ENCODE data around the gene ASPHD1. TPM values are rescaled to one million over a fixed set of nuclear protein-coding genes. Genes with fewer than 3 reads are reported as not detected.

Gene ASPHD1
- total and polyA plus RNA-seq, 2 of the 8 experiments (the other 6 are each of a cell fraction or from before 2014, with no cell fraction given), result 14.5 to 18.6 TPM

GRCh38 chr16:29864205-29864604 is 36.1 kb upstream of the ASPHD1 start (continued):
- TF ChIP-seq, protein P1, sequence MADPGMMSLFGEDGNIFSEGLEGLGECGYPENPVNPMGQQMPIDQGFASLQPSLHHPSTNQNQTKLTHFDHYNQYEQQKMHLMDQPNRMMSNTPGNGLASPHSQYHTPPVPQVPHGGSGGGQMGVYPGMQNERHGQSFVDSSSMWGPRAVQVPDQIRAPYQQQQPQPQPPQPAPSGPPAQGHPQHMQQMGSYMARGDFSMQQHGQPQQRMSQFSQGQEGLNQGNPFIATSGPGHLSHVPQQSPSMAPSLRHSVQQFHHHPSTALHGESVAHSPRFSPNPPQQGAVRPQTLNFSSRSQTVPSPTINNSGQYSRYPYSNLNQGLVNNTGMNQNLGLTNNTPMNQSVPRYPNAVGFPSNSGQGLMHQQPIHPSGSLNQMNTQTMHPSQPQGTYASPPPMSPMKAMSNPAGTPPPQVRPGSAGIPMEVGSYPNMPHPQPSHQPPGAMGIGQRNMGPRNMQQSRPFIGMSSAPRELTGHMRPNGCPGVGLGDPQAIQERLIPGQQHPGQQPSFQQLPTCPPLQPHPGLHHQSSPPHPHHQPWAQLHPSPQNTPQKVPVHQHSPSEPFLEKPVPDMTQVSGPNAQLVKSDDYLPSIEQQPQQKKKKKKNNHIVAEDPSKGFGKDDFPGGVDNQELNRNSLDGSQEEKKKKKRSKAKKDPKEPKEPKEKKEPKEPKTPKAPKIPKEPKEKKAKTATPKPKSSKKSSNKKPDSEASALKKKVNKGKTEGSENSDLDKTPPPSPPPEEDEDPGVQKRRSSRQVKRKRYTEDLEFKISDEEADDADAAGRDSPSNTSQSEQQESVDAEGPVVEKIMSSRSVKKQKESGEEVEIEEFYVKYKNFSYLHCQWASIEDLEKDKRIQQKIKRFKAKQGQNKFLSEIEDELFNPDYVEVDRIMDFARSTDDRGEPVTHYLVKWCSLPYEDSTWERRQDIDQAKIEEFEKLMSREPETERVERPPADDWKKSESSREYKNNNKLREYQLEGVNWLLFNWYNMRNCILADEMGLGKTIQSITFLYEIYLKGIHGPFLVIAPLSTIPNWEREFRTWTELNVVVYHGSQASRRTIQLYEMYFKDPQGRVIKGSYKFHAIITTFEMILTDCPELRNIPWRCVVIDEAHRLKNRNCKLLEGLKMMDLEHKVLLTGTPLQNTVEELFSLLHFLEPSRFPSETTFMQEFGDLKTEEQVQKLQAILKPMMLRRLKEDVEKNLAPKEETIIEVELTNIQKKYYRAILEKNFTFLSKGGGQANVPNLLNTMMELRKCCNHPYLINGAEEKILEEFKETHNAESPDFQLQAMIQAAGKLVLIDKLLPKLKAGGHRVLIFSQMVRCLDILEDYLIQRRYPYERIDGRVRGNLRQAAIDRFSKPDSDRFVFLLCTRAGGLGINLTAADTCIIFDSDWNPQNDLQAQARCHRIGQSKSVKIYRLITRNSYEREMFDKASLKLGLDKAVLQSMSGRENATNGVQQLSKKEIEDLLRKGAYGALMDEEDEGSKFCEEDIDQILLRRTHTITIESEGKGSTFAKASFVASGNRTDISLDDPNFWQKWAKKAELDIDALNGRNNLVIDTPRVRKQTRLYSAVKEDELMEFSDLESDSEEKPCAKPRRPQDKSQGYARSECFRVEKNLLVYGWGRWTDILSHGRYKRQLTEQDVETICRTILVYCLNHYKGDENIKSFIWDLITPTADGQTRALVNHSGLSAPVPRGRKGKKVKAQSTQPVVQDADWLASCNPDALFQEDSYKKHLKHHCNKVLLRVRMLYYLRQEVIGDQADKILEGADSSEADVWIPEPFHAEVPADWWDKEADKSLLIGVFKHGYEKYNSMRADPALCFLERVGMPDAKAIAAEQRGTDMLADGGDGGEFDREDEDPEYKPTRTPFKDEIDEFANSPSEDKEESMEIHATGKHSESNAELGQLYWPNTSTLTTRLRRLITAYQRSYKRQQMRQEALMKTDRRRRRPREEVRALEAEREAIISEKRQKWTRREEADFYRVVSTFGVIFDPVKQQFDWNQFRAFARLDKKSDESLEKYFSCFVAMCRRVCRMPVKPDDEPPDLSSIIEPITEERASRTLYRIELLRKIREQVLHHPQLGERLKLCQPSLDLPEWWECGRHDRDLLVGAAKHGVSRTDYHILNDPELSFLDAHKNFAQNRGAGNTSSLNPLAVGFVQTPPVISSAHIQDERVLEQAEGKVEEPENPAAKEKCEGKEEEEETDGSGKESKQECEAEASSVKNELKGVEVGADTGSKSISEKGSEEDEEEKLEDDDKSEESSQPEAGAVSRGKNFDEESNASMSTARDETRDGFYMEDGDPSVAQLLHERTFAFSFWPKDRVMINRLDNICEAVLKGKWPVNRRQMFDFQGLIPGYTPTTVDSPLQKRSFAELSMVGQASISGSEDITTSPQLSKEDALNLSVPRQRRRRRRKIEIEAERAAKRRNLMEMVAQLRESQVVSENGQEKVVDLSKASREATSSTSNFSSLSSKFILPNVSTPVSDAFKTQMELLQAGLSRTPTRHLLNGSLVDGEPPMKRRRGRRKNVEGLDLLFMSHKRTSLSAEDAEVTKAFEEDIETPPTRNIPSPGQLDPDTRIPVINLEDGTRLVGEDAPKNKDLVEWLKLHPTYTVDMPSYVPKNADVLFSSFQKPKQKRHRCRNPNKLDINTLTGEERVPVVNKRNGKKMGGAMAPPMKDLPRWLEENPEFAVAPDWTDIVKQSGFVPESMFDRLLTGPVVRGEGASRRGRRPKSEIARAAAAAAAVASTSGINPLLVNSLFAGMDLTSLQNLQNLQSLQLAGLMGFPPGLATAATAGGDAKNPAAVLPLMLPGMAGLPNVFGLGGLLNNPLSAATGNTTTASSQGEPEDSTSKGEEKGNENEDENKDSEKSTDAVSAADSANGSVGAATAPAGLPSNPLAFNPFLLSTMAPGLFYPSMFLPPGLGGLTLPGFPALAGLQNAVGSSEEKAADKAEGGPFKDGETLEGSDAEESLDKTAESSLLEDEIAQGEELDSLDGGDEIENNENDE (IDR thresholded peaks at IDR 0.05; ENCODE audit: insufficient replicate concordance, low read length), result no peak
- TF ChIP-seq EP300 (IDR thresholded peaks at IDR 0.05; ENCODE audit: borderline replicate concordance in 1 of 2, low read depth in 2 of 2, low read length in 2 of 2) (no peak), SIX5 (IDR thresholded peaks at IDR 0.05; ENCODE audit: low read depth, low read length) (no peak), TAF7 (optimal IDR thresholded peaks at IDR 0.05; ENCODE audit: borderline replicate concordance, low read depth, low read length) (no peak), BCL11A (IDR thresholded peaks at IDR 0.05; ENCODE audit: low read depth in 2 of 2, low read length in 2 of 2) (no peak), HDAC2 (IDR thresholded peaks at IDR 0.05; ENCODE audit: borderline replicate concordance in 1 of 2, low read depth in 2 of 2, low read length in 2 of 2) (no peak)

Data from H1 (cell line).